K562 (cell line): ENCODE results near the gene TSPAN16. TPM values are rescaled to one million over a fixed set of nuclear protein-coding genes. Genes with fewer than 3 reads are reported as not detected.

ENCODE experiments used
- ARID1B ChIP-seq: fragments of 450-650 bp; IDR thresholded peaks from 2 replicates; pipeline ENCODE4 v1.6.1; 2016; ENCODE audit warnings: antibody characterized with exemption, mild to moderate bottlenecking, inconsistent platforms
- ETS2 ChIP-seq: IDR thresholded peaks from 2 replicates; pipeline ENCODE4 v1.6.1; 2016; ENCODE audit warnings: borderline replicate concordance, missing genetic modification characterization, mild to moderate bottlenecking, moderate library complexity, missing compliant biosample characterization; ENCODE audit not compliant: poor library complexity, severe bottlenecking
- FUS ChIP-seq: fragments of 200-400 bp; formaldehyde crosslinking; optimal IDR thresholded peaks from 2 replicates; pipeline ENCODE3; 2017; ENCODE audit warnings: low read depth, low read length
- KLF6 ChIP-seq: fragments of 250-450 bp; sonication (Bioruptor Pico); IDR thresholded peaks from 2 replicates; pipeline ENCODE4 v1.4.0; 2020; ENCODE audit warnings: mild to moderate bottlenecking, moderate library complexity, borderline replicate concordance
- MIER1 ChIP-seq: fragments of 450-650 bp; IDR thresholded peaks from 2 replicates; pipeline ENCODE4 v1.6.1; 2016; ENCODE audit warnings: antibody characterized with exemption, mild to moderate bottlenecking, low read depth
- RB1 ChIP-seq: fragments of 450-650 bp; IDR thresholded peaks from 2 replicates; pipeline ENCODE4 v1.6.1; 2017; ENCODE audit warnings: low read depth, mild to moderate bottlenecking
- SUPT5H ChIP-seq: fragments of 450-650 bp; IDR thresholded peaks from 2 replicates; pipeline ENCODE4 v1.6.1; 2016
- TAF1 ChIP-seq: IDR thresholded peaks from 2 replicates; pipeline ENCODE4 v1.6.1; 2011; ENCODE audit warnings: mild to moderate bottlenecking, low read length, moderate library complexity; ENCODE audit not compliant: insufficient read depth, control insufficient read depth, severe bottlenecking; ENCODE audit errors: extremely low read depth
- ZNF561 ChIP-seq: fragments of 450-650 bp; formaldehyde crosslinking; conservative IDR thresholded peaks from 2 replicates; pipeline ENCODE4 v1.4.0; 2020; ENCODE audit warnings: mild to moderate bottlenecking, moderate library complexity
- ZSCAN29 ChIP-seq: fragments of 450-650 bp; IDR thresholded peaks from 2 replicates; pipeline ENCODE4 v1.6.1; 2017
- polyA plus RNA-seq, 8 experiments: library from polyadenylated mRNA; depleted of rRNA in 4 of 8; stranded (reverse) in 5 of 8; unstranded in 3 of 8; fragments of >200 nt; fragmentation: Nextera tagmentation in 2 of 8; fragmentation: Illumina TruSeq in 1 of 8; extraction: Ambion mirVana in 2 of 8; extraction: Trizol in 1 of 8; gene quantifications; 2 replicates each; pipeline versions ENCODE4 v1.2.1 to v1.2.3, GENCODE V29; 2011 to 2014; ENCODE audit warnings: inconsistent platforms in 1 of 8, missing spikeins in 1 of 8
- total RNA-seq, 7 experiments: library from RNA; depleted of rRNA in 6 of 7; stranded (reverse); fragments of >200 nt in 6 of 7; fragmentation: Illumina TruSeq in 2 of 7; extraction: Trizol in 2 of 7; gene quantifications; 2 replicates each; pipeline versions ENCODE4 v1.2.1 to v1.2.3, GENCODE V29; 2011 to 2021; ENCODE audit warnings: low replicate concordance in 1 of 7
- TF ChIP-seq, protein P1 (sequence below), 2 experiments: fragments of 450-650 bp in 1 of 2; IDR thresholded peaks; 2 replicates each; pipeline ENCODE4 v1.6.1; 2011 to 2017; ENCODE audit warnings: low read depth in 2 of 2, antibody characterized with exemption in 1 of 2, borderline replicate concordance in 1 of 2, low read length in 1 of 2, mild to moderate bottlenecking in 1 of 2, mixed read lengths in 1 of 2; ENCODE audit not compliant: control insufficient read depth in 1 of 2
- TF ChIP-seq, protein P2 (sequence below), 3 experiments: fragments of 200-800 bp in 1 of 3; fragments of 250-450 bp in 1 of 3; fragments of 450-650 bp in 1 of 3; sonication (Bioruptor Pico) in 1 of 3; sonication (Bioruptor generic) in 1 of 3; formaldehyde crosslinking in 1 of 3; IDR thresholded peaks; 2 replicates each; pipeline versions ENCODE4 v1.6.1 to v1.8.0; 2016 to 2022; ENCODE audit warnings: mild to moderate bottlenecking in 2 of 3, missing genetic modification characterization in 2 of 3, missing compliant biosample characterization in 1 of 3, moderate library complexity in 1 of 3

Gene TSPAN16
- total and polyA plus RNA-seq, 9 of the 15 experiments (the other 6 are each of a cell fraction or from before 2014, with no cell fraction given) = not detected

DNA sequence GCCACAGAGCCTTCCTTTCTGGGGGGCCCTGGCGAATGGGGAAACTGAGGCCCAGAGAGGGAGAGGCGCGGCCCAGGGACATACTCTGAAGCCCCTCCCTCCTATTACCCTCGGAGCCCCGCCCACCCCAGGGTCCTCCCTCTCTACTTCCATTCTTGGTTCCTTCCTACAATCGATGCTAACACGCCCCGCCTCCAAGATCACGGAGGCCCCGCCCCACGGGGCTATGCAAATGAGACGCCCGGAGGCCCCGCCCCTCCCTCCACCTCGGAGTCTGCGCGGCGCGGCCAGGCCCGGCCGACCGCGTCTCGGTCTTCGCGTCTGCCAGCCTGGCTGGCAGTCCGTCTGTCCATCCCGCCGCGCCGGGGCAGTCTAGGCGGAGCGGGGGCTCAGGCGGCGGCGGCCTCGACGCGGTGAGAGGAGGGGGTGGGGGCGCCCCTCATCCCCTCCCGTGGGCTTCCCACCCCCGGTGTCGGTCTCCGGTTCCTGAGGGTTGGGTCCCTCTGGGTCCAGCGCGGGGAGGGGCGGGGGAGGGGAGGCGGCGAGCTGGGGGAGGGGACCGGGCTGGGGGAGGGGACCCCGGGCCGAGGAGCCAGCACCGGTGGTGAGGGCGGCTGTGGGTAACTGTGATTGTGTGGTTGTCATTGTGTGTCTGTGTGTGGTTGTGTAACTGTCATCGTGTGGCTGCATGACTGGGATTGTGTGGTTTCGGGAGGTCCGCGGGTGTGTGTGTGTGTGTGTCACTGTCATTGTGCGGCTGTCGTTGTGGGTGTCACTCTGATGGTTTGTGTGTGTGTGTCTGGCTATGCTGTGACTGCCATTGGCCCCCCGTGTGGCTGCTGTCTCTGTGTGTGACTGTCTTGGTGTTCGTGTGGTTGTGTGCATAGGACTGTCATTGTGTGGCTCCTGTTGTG lies 59.5 kb downstream of the TSPAN16 start, which contains the start of gene PLPPR2 (continued):
- TF ChIP-seq, protein P1, sequence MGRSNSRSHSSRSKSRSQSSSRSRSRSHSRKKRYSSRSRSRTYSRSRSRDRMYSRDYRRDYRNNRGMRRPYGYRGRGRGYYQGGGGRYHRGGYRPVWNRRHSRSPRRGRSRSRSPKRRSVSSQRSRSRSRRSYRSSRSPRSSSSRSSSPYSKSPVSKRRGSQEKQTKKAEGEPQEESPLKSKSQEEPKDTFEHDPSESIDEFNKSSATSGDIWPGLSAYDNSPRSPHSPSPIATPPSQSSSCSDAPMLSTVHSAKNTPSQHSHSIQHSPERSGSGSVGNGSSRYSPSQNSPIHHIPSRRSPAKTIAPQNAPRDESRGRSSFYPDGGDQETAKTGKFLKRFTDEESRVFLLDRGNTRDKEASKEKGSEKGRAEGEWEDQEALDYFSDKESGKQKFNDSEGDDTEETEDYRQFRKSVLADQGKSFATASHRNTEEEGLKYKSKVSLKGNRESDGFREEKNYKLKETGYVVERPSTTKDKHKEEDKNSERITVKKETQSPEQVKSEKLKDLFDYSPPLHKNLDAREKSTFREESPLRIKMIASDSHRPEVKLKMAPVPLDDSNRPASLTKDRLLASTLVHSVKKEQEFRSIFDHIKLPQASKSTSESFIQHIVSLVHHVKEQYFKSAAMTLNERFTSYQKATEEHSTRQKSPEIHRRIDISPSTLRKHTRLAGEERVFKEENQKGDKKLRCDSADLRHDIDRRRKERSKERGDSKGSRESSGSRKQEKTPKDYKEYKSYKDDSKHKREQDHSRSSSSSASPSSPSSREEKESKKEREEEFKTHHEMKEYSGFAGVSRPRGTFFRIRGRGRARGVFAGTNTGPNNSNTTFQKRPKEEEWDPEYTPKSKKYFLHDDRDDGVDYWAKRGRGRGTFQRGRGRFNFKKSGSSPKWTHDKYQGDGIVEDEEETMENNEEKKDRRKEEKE (IDR thresholded peaks at IDR 0.05; ENCODE audit: borderline replicate concordance in 1 of 2, control insufficient read depth in 1 of 2, low read depth in 2 of 2, low read length in 1 of 2) = 0 out of 4 replicates have a peak, but pooled peaks of 1 of the 2 experiments have one; percentile 31
- no peak for TF ChIP-seq TAF1
- TF ChIP-seq, protein P2, sequence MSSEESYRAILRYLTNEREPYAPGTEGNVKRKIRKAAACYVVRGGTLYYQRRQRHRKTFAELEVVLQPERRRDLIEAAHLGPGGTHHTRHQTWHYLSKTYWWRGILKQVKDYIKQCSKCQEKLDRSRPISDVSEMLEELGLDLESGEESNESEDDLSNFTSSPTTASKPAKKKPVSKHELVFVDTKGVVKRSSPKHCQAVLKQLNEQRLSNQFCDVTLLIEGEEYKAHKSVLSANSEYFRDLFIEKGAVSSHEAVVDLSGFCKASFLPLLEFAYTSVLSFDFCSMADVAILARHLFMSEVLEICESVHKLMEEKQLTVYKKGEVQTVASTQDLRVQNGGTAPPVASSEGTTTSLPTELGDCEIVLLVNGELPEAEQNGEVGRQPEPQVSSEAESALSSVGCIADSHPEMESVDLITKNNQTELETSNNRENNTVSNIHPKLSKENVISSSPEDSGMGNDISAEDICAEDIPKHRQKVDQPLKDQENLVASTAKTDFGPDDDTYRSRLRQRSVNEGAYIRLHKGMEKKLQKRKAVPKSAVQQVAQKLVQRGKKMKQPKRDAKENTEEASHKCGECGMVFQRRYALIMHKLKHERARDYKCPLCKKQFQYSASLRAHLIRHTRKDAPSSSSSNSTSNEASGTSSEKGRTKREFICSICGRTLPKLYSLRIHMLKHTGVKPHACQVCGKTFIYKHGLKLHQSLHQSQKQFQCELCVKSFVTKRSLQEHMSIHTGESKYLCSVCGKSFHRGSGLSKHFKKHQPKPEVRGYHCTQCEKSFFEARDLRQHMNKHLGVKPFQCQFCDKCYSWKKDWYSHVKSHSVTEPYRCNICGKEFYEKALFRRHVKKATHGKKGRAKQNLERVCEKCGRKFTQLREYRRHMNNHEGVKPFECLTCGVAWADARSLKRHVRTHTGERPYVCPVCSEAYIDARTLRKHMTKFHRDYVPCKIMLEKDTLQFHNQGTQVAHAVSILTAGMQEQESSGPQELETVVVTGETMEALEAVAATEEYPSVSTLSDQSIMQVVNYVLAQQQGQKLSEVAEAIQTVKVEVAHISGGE (CRISPR knock-in tag; IDR thresholded peaks at IDR 0.05) = no peak
- TF ChIP-seq ZSCAN29 = 0 out of 2 replicates have a peak, but pooled peaks have one; percentile 18
- TF ChIP-seq ARID1B = peak; percentile 54
- TF ChIP-seq ETS2 = no peak
- TF ChIP-seq RB1 = peak; percentile 63; the same call in 1 of the 2 replicates
- 0 out of 2 replicates have a peak, but pooled peaks have one; percentile 42 for TF ChIP-seq SUPT5H
- no peak for TF ChIP-seq KLF6
- TF ChIP-seq ZNF561 (CRISPR knock-in tag) = no peak
- TF ChIP-seq FUS = no peak
- TF ChIP-seq MIER1 = peak; percentile 71; the same call in 1 of the 2 replicates
